Liver (tissue), 3 donors: ENCODE results near the gene CDC42BPA.

ENCODE experiments used
- ATF3 ChIP-seq: IDR thresholded peaks from 2 replicates; pipeline ENCODE4 v1.6.1; 2016; ENCODE audit warnings: antibody characterized with exemption
- EGR1 ChIP-seq, 2 donors: IDR thresholded peaks; 2 replicates each; pipeline ENCODE4 v1.6.1; 2016 to 2018; ENCODE audit warnings: antibody characterized with exemption in 2 of 2, low read depth in 2 of 2
- FOXA1 ChIP-seq: IDR thresholded peaks from 2 replicates; pipeline ENCODE4 v1.6.1; 2016; ENCODE audit warnings: antibody characterized with exemption
- GABPA ChIP-seq, 2 donors: IDR thresholded peaks in 1 of 2; conservative IDR thresholded peaks in 1 of 2; 2 replicates each; pipeline ENCODE4 v1.6.1; 2016; ENCODE audit warnings: antibody characterized with exemption in 2 of 2, mild to moderate bottlenecking in 1 of 2, moderate library complexity in 1 of 2
- HNF4A ChIP-seq, 2 donors: conservative IDR thresholded peaks; 2 replicates each; pipeline ENCODE4 v1.6.1; 2016; ENCODE audit warnings: antibody characterized with exemption in 2 of 2, mild to moderate bottlenecking in 2 of 2
- JUND ChIP-seq, 2 donors: IDR thresholded peaks; 2 replicates each; pipeline ENCODE4 v1.6.1; 2016; ENCODE audit warnings: antibody characterized with exemption in 2 of 2
- RAD21 ChIP-seq, 2 donors: IDR thresholded peaks; 2 replicates each; pipeline ENCODE4 v1.6.1; 2016; ENCODE audit warnings: antibody characterized with exemption in 2 of 2, mild to moderate bottlenecking in 2 of 2
- REST ChIP-seq: IDR thresholded peaks from 2 replicates; pipeline ENCODE4 v1.6.1; 2016; ENCODE audit warnings: antibody characterized with exemption, mild to moderate bottlenecking
- SP1 ChIP-seq: IDR thresholded peaks from 2 replicates; pipeline ENCODE4 v1.6.1; 2018; ENCODE audit warnings: antibody characterized with exemption, mild to moderate bottlenecking
- TAF1 ChIP-seq: conservative IDR thresholded peaks from 2 replicates; pipeline ENCODE4 v1.6.1; 2016; ENCODE audit warnings: antibody characterized with exemption, mild to moderate bottlenecking
- YY1 ChIP-seq: IDR thresholded peaks from 2 replicates; pipeline ENCODE4 v1.6.1; 2016; ENCODE audit warnings: antibody characterized with exemption, mild to moderate bottlenecking
- TF ChIP-seq, protein P1 (sequence below): fragments of 150-350 bp; IDR thresholded peaks from 2 replicates; pipeline ENCODE4 v1.5.1; 2017; ENCODE audit warnings: improper control_type of control experiment, low read depth, low read length; ENCODE audit not compliant: missing input control
- TF ChIP-seq, protein P2 (sequence below): IDR thresholded peaks from 2 replicates; pipeline ENCODE4 v1.6.1; 2016; ENCODE audit warnings: antibody characterized with exemption
- donor health status: healthy.
- donor health status: healthy.

DNA sequence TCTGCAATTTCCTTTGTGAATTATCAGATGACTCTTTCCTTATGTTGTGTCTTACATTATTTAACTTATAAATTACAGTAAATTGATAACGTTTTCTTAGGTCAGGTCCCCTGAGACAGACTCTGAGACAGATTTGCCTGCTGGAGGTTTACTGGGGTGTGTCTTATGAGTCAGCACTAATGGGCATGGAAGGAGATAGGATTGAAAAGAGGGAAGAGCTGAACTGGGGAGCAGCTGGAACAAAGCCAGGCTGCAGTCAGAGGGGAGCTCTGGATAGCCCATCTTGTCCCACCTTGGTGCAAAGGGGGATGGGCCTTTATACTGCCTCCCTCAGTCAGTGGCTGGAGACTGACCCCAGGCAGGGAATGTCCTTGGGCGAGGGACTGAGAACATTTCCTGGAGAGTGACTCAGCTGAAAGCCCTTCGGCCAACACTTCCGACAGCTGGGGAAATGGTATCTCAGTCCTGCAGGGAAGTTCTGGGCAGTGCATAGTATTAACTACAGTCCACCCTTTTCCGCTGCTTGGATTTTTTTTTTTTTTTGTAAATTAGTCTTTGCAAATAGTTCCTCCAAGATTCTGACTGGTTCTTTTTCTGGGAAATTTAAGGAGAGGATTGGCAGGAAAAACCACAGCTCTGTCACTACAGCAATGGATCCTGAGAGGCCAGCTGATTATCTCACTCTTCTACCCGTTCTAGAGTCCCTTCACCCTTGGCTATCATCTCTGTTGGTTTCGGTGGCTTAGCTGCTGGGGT is 39.1 kb upstream of the CDC42BPA start:
- peak in 1 of 2 donors; percentile 29 for TF ChIP-seq RAD21 (IDR thresholded peaks at IDR 0.05)
- no peak for TF ChIP-seq EGR1 (IDR thresholded peaks at IDR 0.05; ENCODE audit: low read depth in 2 of 2)
- TF ChIP-seq, protein P1, sequence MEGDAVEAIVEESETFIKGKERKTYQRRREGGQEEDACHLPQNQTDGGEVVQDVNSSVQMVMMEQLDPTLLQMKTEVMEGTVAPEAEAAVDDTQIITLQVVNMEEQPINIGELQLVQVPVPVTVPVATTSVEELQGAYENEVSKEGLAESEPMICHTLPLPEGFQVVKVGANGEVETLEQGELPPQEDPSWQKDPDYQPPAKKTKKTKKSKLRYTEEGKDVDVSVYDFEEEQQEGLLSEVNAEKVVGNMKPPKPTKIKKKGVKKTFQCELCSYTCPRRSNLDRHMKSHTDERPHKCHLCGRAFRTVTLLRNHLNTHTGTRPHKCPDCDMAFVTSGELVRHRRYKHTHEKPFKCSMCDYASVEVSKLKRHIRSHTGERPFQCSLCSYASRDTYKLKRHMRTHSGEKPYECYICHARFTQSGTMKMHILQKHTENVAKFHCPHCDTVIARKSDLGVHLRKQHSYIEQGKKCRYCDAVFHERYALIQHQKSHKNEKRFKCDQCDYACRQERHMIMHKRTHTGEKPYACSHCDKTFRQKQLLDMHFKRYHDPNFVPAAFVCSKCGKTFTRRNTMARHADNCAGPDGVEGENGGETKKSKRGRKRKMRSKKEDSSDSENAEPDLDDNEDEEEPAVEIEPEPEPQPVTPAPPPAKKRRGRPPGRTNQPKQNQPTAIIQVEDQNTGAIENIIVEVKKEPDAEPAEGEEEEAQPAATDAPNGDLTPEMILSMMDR = no peak
- no peak for TF ChIP-seq SP1
- TF ChIP-seq GABPA (IDR thresholded peaks at IDR 0.05 in 1 of 2, conservative IDR thresholded peaks at IDR 0.05 in 1 of 2) = no peak
- no peak for TF ChIP-seq TAF1
- peak; percentile 20 for TF ChIP-seq YY1
- TF ChIP-seq ATF3 = no peak
- no peak for TF ChIP-seq FOXA1
- TF ChIP-seq REST = no peak
- TF ChIP-seq, protein P2, sequence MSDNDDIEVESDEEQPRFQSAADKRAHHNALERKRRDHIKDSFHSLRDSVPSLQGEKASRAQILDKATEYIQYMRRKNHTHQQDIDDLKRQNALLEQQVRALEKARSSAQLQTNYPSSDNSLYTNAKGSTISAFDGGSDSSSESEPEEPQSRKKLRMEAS = peak; percentile 17
- TF ChIP-seq HNF4A (conservative IDR thresholded peaks at IDR 0.05) = no peak
- peak; percentile 48 to 56 for TF ChIP-seq JUND (IDR thresholded peaks at IDR 0.05)
